ENCODE measurements around the gene EFCC1. TPM values are rescaled to one million over a fixed set of nuclear protein-coding genes. Genes with fewer than 3 reads are reported as not detected.

EFCC1 gene
- total RNA-seq, 1 experiment from 2014 or later = 0.24 TPM

GRCh38 chr3:129022114-129023007 lies 21.3 kb downstream of the EFCC1 start:
- Histone ChIP-seq H3K27me3 (ENCODE audit: insufficient read depth, low read depth) (no peaks in the 10 kb centered on the region), H3K9me2 (ENCODE audit: insufficient read depth) (no peaks in the 10 kb centered on the region), H3K4me3 (no peak overlapping the region), H3K36me3 (ENCODE audit: low read depth) (no peaks in the 10 kb centered on the region), H3K27ac (no peak overlapping the region), H3K4me2 (no peak overlapping the region), H3F3A (ENCODE audit: insufficient read depth, low read depth) (no peaks in the 10 kb centered on the region), H4K20me1 (ENCODE audit: insufficient read depth) (no peaks in the 10 kb centered on the region), H3K4me1 (replicated peaks; ENCODE audit: insufficient read depth) (0 out of 2 replicates have a peak, but pooled peaks cover 4% of the 10 kb centered on the region), H3K9me3 (ENCODE audit: insufficient read depth, low read depth) (no peaks in the 10 kb centered on the region), H3K79me2 (ENCODE audit: low read depth) (no peaks in the 10 kb centered on the region), H2AFZ (no peak overlapping the region)
- TF ChIP-seq CTCF (conservative IDR thresholded peaks at IDR 0.05) (no peak), EZH2 (IDR thresholded peaks at IDR 0.05; ENCODE audit: low read depth) (no peak)
- DNase-seq = no peak
- CTCF ChIA-PET = interaction anchor here (0.6 to 0.7 kb wide), 2 partner anchors 52 to 267 kb away, joined by 5 to 6 read pairs; no protein-coding TSS in a partner anchor
- BruUV-seq (replicated peaks) = no TSS peak
- intact Hi-C loops (cut with micrococcal nuclease; ENCODE audit: unreplicated experiment) = no loop called here
- POLR2A ChIA-PET (ENCODE audit: unreplicated experiment) = interaction anchor here (0.6 to 0.9 kb wide), 2 partner anchors 16 to 407 kb away, joined by 6 read pairs; no protein-coding TSS in a partner anchor

- Histone ChIP-seq H3K4me1 (replicated peaks; ENCODE audit: insufficient read depth) (0 out of 2 replicates have a peak, but pooled peaks cover 4% of the 10 kb centered on the region), H3F3A (ENCODE audit: insufficient read depth, low read depth) (no peaks in the 10 kb centered on the region), H3K9me2 (ENCODE audit: insufficient read depth) (no peaks in the 10 kb centered on the region), H3K79me2 (ENCODE audit: low read depth) (no peaks in the 10 kb centered on the region), H3K36me3 (ENCODE audit: low read depth) (no peaks in the 10 kb centered on the region), H3K4me2 (no peak overlapping the region), H4K20me1 (ENCODE audit: insufficient read depth) (no peaks in the 10 kb centered on the region), H3K9me3 (ENCODE audit: insufficient read depth, low read depth) (no peaks in the 10 kb centered on the region), H3K4me3 (no peak overlapping the region), H3K27me3 (ENCODE audit: insufficient read depth, low read depth) (no peaks in the 10 kb centered on the region), H3K27ac (no peak overlapping the region), H2AFZ (no peak overlapping the region)
- BruUV-seq (replicated peaks) = no TSS peak
- intact Hi-C loops (cut with micrococcal nuclease; ENCODE audit: unreplicated experiment) = no loop called here
- ChIA-PET POLR2A (ENCODE audit: unreplicated experiment) (interaction anchor here (0.9 kb wide), 1 partner anchor 15 kb away, joined by 6 read pairs; no protein-coding TSS in a partner anchor), CTCF (no interaction called here)
- no peak for DNase-seq
- TF ChIP-seq CTCF (conservative IDR thresholded peaks at IDR 0.05) (no peak), EZH2 (IDR thresholded peaks at IDR 0.05; ENCODE audit: low read depth) (no peak)
Observed at GRCh38 chr3:129023008-129023358, 21.9 kb downstream of the EFCC1 start.

- H3K4me1 ChIP-seq (replicated peaks; ENCODE audit: insufficient read depth) = 0 out of 2 replicates have a peak, but pooled peaks cover 4% of the 10 kb centered on the region
- H3K27me3 ChIP-seq (ENCODE audit: insufficient read depth, low read depth) = no peaks in the 10 kb centered on the region
- intact Hi-C loops (cut with micrococcal nuclease; ENCODE audit: unreplicated experiment) = no loop called here
- no peaks in the 10 kb centered on the region for H3K79me2 ChIP-seq (ENCODE audit: low read depth)
- CTCF ChIA-PET = interaction anchor here (0.6 kb wide), 1 partner anchor 39 kb away, joined by 13 read pairs; no protein-coding TSS in a partner anchor
- no peak overlapping the region for H2AFZ ChIP-seq
- no peaks in the 10 kb centered on the region for H4K20me1 ChIP-seq (ENCODE audit: insufficient read depth)
- no peaks in the 10 kb centered on the region for H3K36me3 ChIP-seq (ENCODE audit: low read depth)
- POLR2A ChIA-PET (ENCODE audit: unreplicated experiment) = no interaction called here
- TF ChIP-seq CTCF (conservative IDR thresholded peaks at IDR 0.05) (peak; percentile 57), EZH2 (IDR thresholded peaks at IDR 0.05; ENCODE audit: low read depth) (no peak)
- H3F3A ChIP-seq (ENCODE audit: insufficient read depth, low read depth) = no peaks in the 10 kb centered on the region
- H3K4me3 ChIP-seq = no peak overlapping the region
- DNase-seq = peak; percentile 32 to 50
- BruUV-seq (replicated peaks) = no TSS peak
- H3K9me3 ChIP-seq (ENCODE audit: insufficient read depth, low read depth) = no peaks in the 10 kb centered on the region
- no peak overlapping the region for H3K4me2 ChIP-seq
- H3K27ac ChIP-seq = no peak overlapping the region
- H3K9me2 ChIP-seq (ENCODE audit: insufficient read depth) = no peaks in the 10 kb centered on the region
Observed at GRCh38 chr3:129023909-129024308, 22.8 kb downstream of the EFCC1 start.

Data from PC-9 (cell line).